HEK293 (cell line): Measurements from ENCODE around the gene CHFR.

Experiments
- BCL11B ChIP-seq: fragments of 450-650 bp; formaldehyde crosslinking; IDR thresholded peaks from 2 replicates; pipeline ENCODE4 v1.5.1; 2016; ENCODE audit warnings: low read depth, missing biosample characterization, missing genetic modification characterization
- GLIS1 ChIP-seq: fragments of 450-650 bp; formaldehyde crosslinking; IDR thresholded peaks from 2 replicates; pipeline ENCODE4 v1.5.1; 2016; ENCODE audit warnings: missing biosample characterization, missing genetic modification characterization
- HOXA7 ChIP-seq: sonication (generic); formaldehyde crosslinking; IDR thresholded peaks from 2 replicates; pipeline ENCODE4 v1.8.1; 2022; ENCODE audit warnings: missing genetic modification reagents, borderline replicate concordance
- MZF1 ChIP-seq: fragments of 450-650 bp; formaldehyde crosslinking; IDR thresholded peaks from 2 replicates; pipeline ENCODE4 v1.5.1; 2017; ENCODE audit warnings: missing biosample characterization, missing genetic modification characterization, borderline replicate concordance
- PRDM1 ChIP-seq: fragments of 450-650 bp; formaldehyde crosslinking; IDR thresholded peaks from 2 replicates; pipeline ENCODE4; 2016; ENCODE audit warnings: missing biosample characterization, missing genetic modification characterization
- RBAK ChIP-seq: fragments of 450-650 bp; formaldehyde crosslinking; IDR thresholded peaks from 2 replicates; pipeline ENCODE4 v1.5.1; 2016; ENCODE audit warnings: missing biosample characterization, missing genetic modification characterization
- ZBTB21 ChIP-seq: fragments of 450-650 bp; formaldehyde crosslinking; IDR thresholded peaks from 2 replicates; pipeline ENCODE4 v1.5.1; 2017; ENCODE audit warnings: missing biosample characterization, missing genetic modification characterization
- ZBTB7A ChIP-seq: fragments of 450-650 bp; formaldehyde crosslinking; IDR thresholded peaks from 2 replicates; pipeline ENCODE4 v1.5.1; 2016; ENCODE audit warnings: low read depth, missing biosample characterization, missing genetic modification characterization
- ZBTB8A ChIP-seq: fragments of 450-650 bp; formaldehyde crosslinking; IDR thresholded peaks from 2 replicates; pipeline ENCODE4 v1.5.1; 2016; ENCODE audit warnings: missing biosample characterization, missing genetic modification characterization
- ZEB2 ChIP-seq: fragments of 450-650 bp; formaldehyde crosslinking; IDR thresholded peaks from 2 replicates; pipeline ENCODE4 v1.5.1; 2016; ENCODE audit warnings: missing biosample characterization, missing genetic modification characterization
- ZFP41 ChIP-seq: fragments of 450-650 bp; formaldehyde crosslinking; IDR thresholded peaks from 2 replicates; pipeline ENCODE4 v1.5.1; 2016; ENCODE audit warnings: missing biosample characterization, missing genetic modification characterization, borderline replicate concordance
- ZNF146 ChIP-seq: fragments of 450-650 bp; formaldehyde crosslinking; IDR thresholded peaks from 2 replicates; pipeline ENCODE4 v1.5.1; 2016; ENCODE audit warnings: missing biosample characterization, missing genetic modification characterization
- ZNF16 ChIP-seq: fragments of 450-650 bp; formaldehyde crosslinking; IDR thresholded peaks from 2 replicates; pipeline ENCODE4 v1.5.1; 2016; ENCODE audit warnings: low read depth, missing biosample characterization, missing genetic modification characterization
- ZNF169 ChIP-seq: fragments of 450-650 bp; formaldehyde crosslinking; IDR thresholded peaks from 2 replicates; pipeline ENCODE4 v1.5.1; 2016; ENCODE audit warnings: missing biosample characterization, missing genetic modification characterization
- ZNF175 ChIP-seq: fragments of 450-650 bp; formaldehyde crosslinking; IDR thresholded peaks from 2 replicates; pipeline ENCODE4 v1.5.1; 2016; ENCODE audit warnings: missing biosample characterization, missing genetic modification characterization
- ZNF211 ChIP-seq: fragments of 450-650 bp; formaldehyde crosslinking; IDR thresholded peaks from 2 replicates; pipeline ENCODE4 v1.5.1; 2016; ENCODE audit warnings: low read depth, missing biosample characterization, missing genetic modification characterization
- ZNF214 ChIP-seq: fragments of 450-650 bp; formaldehyde crosslinking; IDR thresholded peaks from 2 replicates; pipeline ENCODE4 v1.5.1; 2017; ENCODE audit warnings: missing biosample characterization, mild to moderate bottlenecking, missing genetic modification characterization, borderline replicate concordance
- ZNF239 ChIP-seq: fragments of 450-650 bp; formaldehyde crosslinking; IDR thresholded peaks from 2 replicates; pipeline ENCODE4 v1.5.1; 2016; ENCODE audit warnings: missing biosample characterization, missing genetic modification characterization
- ZNF37A ChIP-seq: fragments of 450-650 bp; IDR thresholded peaks from 2 replicates; pipeline ENCODE4 v1.5.1; 2018; ENCODE audit warnings: missing biosample characterization, missing genetic modification characterization
- ZNF394 ChIP-seq: fragments of 450-650 bp; formaldehyde crosslinking; IDR thresholded peaks from 2 replicates; pipeline ENCODE4 v1.5.1; 2016; ENCODE audit warnings: missing biosample characterization, missing genetic modification characterization, mild to moderate bottlenecking, moderate library complexity, borderline replicate concordance
- ZNF514 ChIP-seq: fragments of 450-650 bp; formaldehyde crosslinking; IDR thresholded peaks from 2 replicates; pipeline ENCODE4 v1.5.1; 2016; ENCODE audit warnings: missing biosample characterization, missing genetic modification characterization
- ZNF529 ChIP-seq: fragments of 450-650 bp; formaldehyde crosslinking; IDR thresholded peaks from 2 replicates; pipeline ENCODE4 v1.5.1; 2017; ENCODE audit warnings: missing genetic modification characterization, missing biosample characterization; ENCODE audit not compliant: insufficient replicate concordance
- ZNF571 ChIP-seq: fragments of 450-650 bp; formaldehyde crosslinking; IDR thresholded peaks from 2 replicates; pipeline ENCODE4 v1.5.0; 2017; ENCODE audit warnings: missing biosample characterization, missing genetic modification characterization
- ZNF623 ChIP-seq: fragments of 450-650 bp; formaldehyde crosslinking; IDR thresholded peaks from 2 replicates; pipeline ENCODE4 v1.5.1; 2016; ENCODE audit warnings: missing biosample characterization, missing genetic modification characterization
- ZNF670 ChIP-seq: fragments of 450-650 bp; formaldehyde crosslinking; IDR thresholded peaks from 2 replicates; pipeline ENCODE4 v1.5.1; 2016; ENCODE audit warnings: missing biosample characterization, missing genetic modification characterization, low read depth
- ZNF677 ChIP-seq: fragments of 450-650 bp; IDR thresholded peaks from 2 replicates; pipeline ENCODE4 v1.5.0; 2018; ENCODE audit warnings: missing biosample characterization, mild to moderate bottlenecking, missing genetic modification characterization, moderate library complexity
- ZNF747 ChIP-seq: fragments of 450-650 bp; formaldehyde crosslinking; IDR thresholded peaks from 2 replicates; pipeline ENCODE4 v1.5.1; 2016; ENCODE audit warnings: missing biosample characterization, missing genetic modification characterization
- ZNF768 ChIP-seq: fragments of 450-650 bp; formaldehyde crosslinking; IDR thresholded peaks from 2 replicates; pipeline ENCODE4 v1.5.1; 2018; ENCODE audit warnings: missing biosample characterization, mild to moderate bottlenecking, missing genetic modification characterization
- ZNF791 ChIP-seq: fragments of 450-650 bp; formaldehyde crosslinking; IDR thresholded peaks from 2 replicates; pipeline ENCODE4 v1.5.1; 2016; ENCODE audit warnings: missing biosample characterization, missing genetic modification characterization
- ZNF792 ChIP-seq: fragments of 450-650 bp; formaldehyde crosslinking; IDR thresholded peaks from 2 replicates; pipeline ENCODE4 v1.5.1; 2016; ENCODE audit warnings: missing biosample characterization, missing genetic modification characterization
- ZNF843 ChIP-seq: fragments of 450-650 bp; formaldehyde crosslinking; IDR thresholded peaks from 2 replicates; pipeline ENCODE4 v1.5.1; 2016; ENCODE audit warnings: missing biosample characterization, missing genetic modification characterization
- ZSCAN23 ChIP-seq: fragments of 450-650 bp; formaldehyde crosslinking; IDR thresholded peaks from 2 replicates; pipeline ENCODE4 v1.5.1; 2016; ENCODE audit warnings: missing biosample characterization, missing genetic modification characterization
- TF ChIP-seq, protein P1 (sequence below): fragments of 450-650 bp; formaldehyde crosslinking; IDR thresholded peaks from 2 replicates; pipeline ENCODE4 v1.5.1; 2017; ENCODE audit warnings: missing biosample characterization, missing genetic modification characterization
- TF ChIP-seq, protein P2 (sequence below): fragments of 450-650 bp; formaldehyde crosslinking; IDR thresholded peaks from 2 replicates; pipeline ENCODE4 v1.5.1; 2016; ENCODE audit warnings: missing biosample characterization, missing genetic modification characterization
- TF ChIP-seq, protein P3 (sequence below): fragments of 450-650 bp; formaldehyde crosslinking; conservative IDR thresholded peaks from 2 replicates; pipeline ENCODE4 v1.5.1; 2016; ENCODE audit warnings: low read depth, missing biosample characterization, missing genetic modification characterization

CHFR gene

DNA sequence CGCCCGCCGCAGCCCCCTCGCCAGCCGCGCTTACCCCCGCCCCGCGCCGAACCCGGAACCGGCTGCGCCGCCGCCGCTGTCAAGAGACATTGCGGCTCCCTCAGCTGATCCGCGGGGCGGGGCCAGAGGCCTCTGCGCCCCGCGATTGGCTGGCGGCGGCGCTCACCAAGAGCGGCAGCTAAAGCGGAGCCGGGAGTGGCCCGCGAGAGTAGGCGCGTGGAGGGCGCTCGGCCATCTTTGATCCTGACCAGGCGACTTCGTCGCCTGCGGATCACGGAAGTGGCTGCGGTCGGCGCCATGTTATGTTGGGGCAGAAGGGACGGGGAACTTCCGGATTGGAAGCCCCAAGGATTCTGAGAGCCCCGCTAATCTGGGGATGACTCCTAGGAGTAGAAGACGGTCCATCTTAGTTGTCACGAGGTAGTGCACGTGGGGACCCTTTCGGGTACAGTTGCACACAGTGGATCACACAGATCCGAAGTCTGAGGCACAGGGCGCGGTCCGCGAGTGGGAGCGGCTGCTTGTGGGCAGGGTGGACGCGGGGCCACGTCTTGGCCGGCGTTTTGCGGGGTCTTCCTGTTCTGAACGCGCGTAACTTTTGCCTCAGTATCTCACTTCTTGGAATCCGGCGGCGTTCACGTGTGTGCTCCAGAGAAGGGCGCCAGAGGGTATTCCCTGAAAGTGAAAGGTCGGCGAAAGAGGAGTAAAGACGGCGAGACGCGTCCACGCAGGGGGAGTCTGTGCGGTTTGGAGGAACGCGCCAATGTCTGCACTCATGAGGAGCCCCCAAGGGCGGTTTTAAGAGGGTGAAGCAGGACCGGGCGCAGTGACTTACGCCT, at the start of gene CHFR (continued):
- TF ChIP-seq ZNF529 (tag by site-specific recombination) (no peak), ZBTB8A (tag by site-specific recombination) (peak; percentile 86), ZEB2 (tag by site-specific recombination) (no peak), ZNF211 (tag by site-specific recombination) (no peak), ZNF514 (tag by site-specific recombination) (no peak), ZNF768 (tag by site-specific recombination) (no peak), ZNF146 (tag by site-specific recombination) (no peak), ZNF175 (tag by site-specific recombination) (no peak), ZNF239 (tag by site-specific recombination) (no peak), ZNF16 (tag by site-specific recombination) (no peak), ZNF747 (no peak), ZFP41 (tag by site-specific recombination) (no peak), HOXA7 (CRISPR knock-in tag) (no peak), ZNF394 (tag by site-specific recombination) (peak; percentile 54; the same call in 1 of the 2 replicates), MZF1 (tag by site-specific recombination) (no peak; the same call in 1 of the 2 replicates), ZNF37A (no peak), BCL11B (tag by site-specific recombination) (no peak), ZNF169 (0 out of 2 replicates have a peak, but pooled peaks have one; percentile 35), RBAK (no peak), ZNF571 (tag by site-specific recombination) (no peak), ZBTB7A (tag by site-specific recombination) (no peak), ZBTB21 (tag by site-specific recombination) (no peak), ZNF792 (tag by site-specific recombination) (no peak), PRDM1 (no peak), ZNF670 (tag by site-specific recombination) (no peak), ZNF843 (0 out of 2 replicates have a peak, but pooled peaks have one; percentile 27), ZNF623 (tag by site-specific recombination) (no peak), ZNF677 (tag by site-specific recombination) (no peak), ZNF791 (tag by site-specific recombination) (no peak), ZSCAN23 (tag by site-specific recombination) (no peak), GLIS1 (no peak), ZNF214 (tag by site-specific recombination) (no peak)
- TF ChIP-seq, protein P1, sequence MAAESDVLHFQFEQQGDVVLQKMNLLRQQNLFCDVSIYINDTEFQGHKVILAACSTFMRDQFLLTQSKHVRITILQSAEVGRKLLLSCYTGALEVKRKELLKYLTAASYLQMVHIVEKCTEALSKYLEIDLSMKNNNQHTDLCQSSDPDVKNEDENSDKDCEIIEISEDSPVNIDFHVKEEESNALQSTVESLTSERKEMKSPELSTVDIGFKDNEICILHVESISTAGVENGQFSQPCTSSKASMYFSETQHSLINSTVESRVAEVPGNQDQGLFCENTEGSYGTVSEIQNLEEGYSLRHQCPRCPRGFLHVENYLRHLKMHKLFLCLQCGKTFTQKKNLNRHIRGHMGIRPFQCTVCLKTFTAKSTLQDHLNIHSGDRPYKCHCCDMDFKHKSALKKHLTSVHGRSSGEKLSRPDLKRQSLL (tag by site-specific recombination): no peak
- TF ChIP-seq, protein P2, sequence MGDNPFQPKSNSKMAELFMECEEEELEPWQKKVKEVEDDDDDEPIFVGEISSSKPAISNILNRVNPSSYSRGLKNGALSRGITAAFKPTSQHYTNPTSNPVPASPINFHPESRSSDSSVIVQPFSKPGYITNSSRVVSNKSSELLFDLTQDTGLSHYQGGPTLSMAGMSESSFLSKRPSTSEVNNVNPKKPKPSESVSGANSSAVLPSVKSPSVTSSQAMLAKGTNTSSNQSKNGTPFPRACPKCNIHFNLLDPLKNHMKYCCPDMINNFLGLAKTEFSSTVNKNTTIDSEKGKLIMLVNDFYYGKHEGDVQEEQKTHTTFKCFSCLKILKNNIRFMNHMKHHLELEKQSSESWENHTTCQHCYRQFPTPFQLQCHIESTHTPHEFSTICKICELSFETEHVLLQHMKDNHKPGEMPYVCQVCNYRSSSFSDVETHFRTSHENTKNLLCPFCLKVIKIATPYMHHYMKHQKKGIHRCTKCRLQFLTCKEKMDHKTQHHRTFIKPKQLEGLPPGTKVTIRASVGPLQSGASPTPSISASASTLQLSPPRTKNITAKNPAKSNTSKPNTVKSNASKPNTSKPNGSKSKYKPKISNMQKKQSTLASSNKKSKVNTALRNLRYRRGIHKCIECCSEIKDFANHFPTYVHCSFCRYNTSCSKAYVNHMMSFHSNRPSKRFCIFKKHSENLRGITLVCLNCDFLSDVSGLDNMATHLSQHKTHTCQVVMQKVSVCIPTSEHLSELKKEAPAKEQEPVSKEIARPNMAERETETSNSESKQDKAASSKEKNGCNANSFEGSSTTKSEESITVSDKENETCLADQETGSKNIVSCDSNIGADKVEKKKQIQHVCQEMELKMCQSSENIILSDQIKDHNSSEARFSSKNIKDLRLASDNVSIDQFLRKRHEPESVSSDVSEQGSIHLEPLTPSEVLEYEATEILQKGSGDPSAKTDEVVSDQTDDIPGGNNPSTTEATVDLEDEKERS (tag by site-specific recombination): peak; percentile 98
- TF ChIP-seq, protein P3, sequence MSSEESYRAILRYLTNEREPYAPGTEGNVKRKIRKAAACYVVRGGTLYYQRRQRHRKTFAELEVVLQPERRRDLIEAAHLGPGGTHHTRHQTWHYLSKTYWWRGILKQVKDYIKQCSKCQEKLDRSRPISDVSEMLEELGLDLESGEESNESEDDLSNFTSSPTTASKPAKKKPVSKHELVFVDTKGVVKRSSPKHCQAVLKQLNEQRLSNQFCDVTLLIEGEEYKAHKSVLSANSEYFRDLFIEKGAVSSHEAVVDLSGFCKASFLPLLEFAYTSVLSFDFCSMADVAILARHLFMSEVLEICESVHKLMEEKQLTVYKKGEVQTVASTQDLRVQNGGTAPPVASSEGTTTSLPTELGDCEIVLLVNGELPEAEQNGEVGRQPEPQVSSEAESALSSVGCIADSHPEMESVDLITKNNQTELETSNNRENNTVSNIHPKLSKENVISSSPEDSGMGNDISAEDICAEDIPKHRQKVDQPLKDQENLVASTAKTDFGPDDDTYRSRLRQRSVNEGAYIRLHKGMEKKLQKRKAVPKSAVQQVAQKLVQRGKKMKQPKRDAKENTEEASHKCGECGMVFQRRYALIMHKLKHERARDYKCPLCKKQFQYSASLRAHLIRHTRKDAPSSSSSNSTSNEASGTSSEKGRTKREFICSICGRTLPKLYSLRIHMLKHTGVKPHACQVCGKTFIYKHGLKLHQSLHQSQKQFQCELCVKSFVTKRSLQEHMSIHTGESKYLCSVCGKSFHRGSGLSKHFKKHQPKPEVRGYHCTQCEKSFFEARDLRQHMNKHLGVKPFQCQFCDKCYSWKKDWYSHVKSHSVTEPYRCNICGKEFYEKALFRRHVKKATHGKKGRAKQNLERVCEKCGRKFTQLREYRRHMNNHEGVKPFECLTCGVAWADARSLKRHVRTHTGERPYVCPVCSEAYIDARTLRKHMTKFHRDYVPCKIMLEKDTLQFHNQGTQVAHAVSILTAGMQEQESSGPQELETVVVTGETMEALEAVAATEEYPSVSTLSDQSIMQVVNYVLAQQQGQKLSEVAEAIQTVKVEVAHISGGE (tag by site-specific recombination): peak; percentile 90
